ENCODE measurements around the gene SBDS. TPM values are rescaled to one million over a fixed set of nuclear protein-coding genes. Genes with fewer than 3 reads are reported as not detected.

The SBDS gene
- total and polyA plus RNA-seq, 9 donors, result 70.7 to 157 (median 110) TPM

- TF ChIP-seq POLR2A (IDR thresholded peaks at IDR 0.05) (no peak), EP300 (IDR thresholded peaks at IDR 0.05) (no peak), CTCF (IDR thresholded peaks at IDR 0.05) (no peak)
- no peak for DNase-seq
- no peaks in the 10 kb centered on the region for H3K4me1 ChIP-seq (ENCODE audit: insufficient read depth)
- no peak overlapping the region for H3K4me3 ChIP-seq
- 83 to 95% (median 95%) methylated on average over 5 of the region's 5 CpGs for WGBS, 3 donors
- H3K27ac ChIP-seq, result no peak overlapping the region
- H3K36me3 ChIP-seq, result no peaks in the 10 kb centered on the region
- intact Hi-C loops (cut with DNase I), result loop anchor here in 1 of 4 donors (10.0 kb wide), 1 partner anchor 96 kb away; no protein-coding TSS in a partner anchor
- H3K27me3 ChIP-seq, result no peaks in the 10 kb centered on the region
- H3K9me3 ChIP-seq, result no peaks in the 10 kb centered on the region
These were observed 34.3 kb downstream of the SBDS start for GRCh38 chr7:66961096-66961495.

- 83 to 87% (median 85%) methylated on average over 4 of the region's 4 CpGs for WGBS, 3 donors
These were observed 35.2 kb downstream of the SBDS start for GRCh38 chr7:66960192-66960591.

GRCh38 chr7:66958538-66959350 is 36.6 kb downstream of the SBDS start:
- TF ChIP-seq POLR2A (IDR thresholded peaks at IDR 0.05) (no peak), CTCF (IDR thresholded peaks at IDR 0.05) (no peak), EP300 (IDR thresholded peaks at IDR 0.05) (no peak)
- Histone ChIP-seq H3K9me3 (no peaks in the 10 kb centered on the region), H3K36me3 (no peaks in the 10 kb centered on the region), H3K27me3 (no peaks in the 10 kb centered on the region), H3K4me1 (ENCODE audit: insufficient read depth) (no peaks in the 10 kb centered on the region), H3K27ac (no peak overlapping the region), H3K4me3 (no peak overlapping the region)
- no peak for DNase-seq
- intact Hi-C loops (cut with DNase I), result loop anchor here in 1 of 4 donors (10.0 kb wide), 1 partner anchor 64 kb away; no protein-coding TSS in a partner anchor
- 91 to 93% (median 92%) methylated on average over 17 of the region's 17 CpGs for WGBS, 3 donors

More at GRCh38 chr7:66960192-66960591, 35.2 kb downstream of the SBDS start:
- no peak for DNase-seq
- intact Hi-C loops (cut with DNase I), result loop anchor here in 1 of 4 donors (10.0 kb wide), 1 partner anchor 95 kb away; no protein-coding TSS in a partner anchor
- no peak for TF ChIP-seq POLR2A (IDR thresholded peaks at IDR 0.05)
- Histone ChIP-seq H3K4me1 (ENCODE audit: insufficient read depth) (no peaks in the 10 kb centered on the region), H3K27ac (no peak overlapping the region), H3K27me3 (no peaks in the 10 kb centered on the region), H3K36me3 (no peaks in the 10 kb centered on the region), H3K9me3 (no peaks in the 10 kb centered on the region), H3K4me3 (no peak overlapping the region)

- H3K36me3 ChIP-seq, result no peaks in the 10 kb centered on the region
- no peaks in the 10 kb centered on the region for H3K27me3 ChIP-seq
- intact Hi-C loops (cut with DNase I), result loop anchor here in 1 of 4 donors (10.0 kb wide), 1 partner anchor 63 kb away; no protein-coding TSS in a partner anchor
- 82 to 85% (median 84%) methylated on average over 13 of the region's 13 CpGs for WGBS, 3 donors
- H3K4me1 ChIP-seq (ENCODE audit: insufficient read depth), result no peaks in the 10 kb centered on the region
- TF ChIP-seq EP300 (IDR thresholded peaks at IDR 0.05) (no peak), CTCF (IDR thresholded peaks at IDR 0.05) (no peak), POLR2A (IDR thresholded peaks at IDR 0.05) (no peak)
- DNase-seq, result no peak
- H3K9me3 ChIP-seq, result no peaks in the 10 kb centered on the region
- no peak overlapping the region for H3K27ac ChIP-seq
- H3K4me3 ChIP-seq, result no peak overlapping the region
These were observed 37.6 kb downstream of the SBDS start for GRCh38 chr7:66957595-66958290.
